B cell (primary cell): ENCODE data around the gene ANKRD50. TPM values are rescaled to one million over a fixed set of nuclear protein-coding genes. Genes with fewer than 3 reads are reported as not detected.

Source experiments
- ATAC-seq: fragments of 200-7000 bp; cut with Tn5 transposase; one replicate; pipeline ENCODE4 v1.10.0; 2021; ENCODE audit warnings: low read depth, mild to moderate bottlenecking, moderate number of reproducible peaks, moderate library complexity
- CTCF ChIA-PET: fragments of 350-600 bp; sonication (Branson Sonifier 250); formaldehyde crosslinking; loops from one replicate; lab custom pipeline; 2021; ENCODE audit warnings: antibody characterized with exemption, inconsistent platforms; lab: Charles Lee
- POLR2A ChIA-PET: fragments of 350-600 bp; sonication (Branson Sonifier 250); formaldehyde crosslinking; loops from one replicate; lab custom pipeline; 2021; ENCODE audit warnings: antibody characterized with exemption; lab: Charles Lee
- DNase-seq: peaks from one replicate; pipeline ENCODE4 v3.0.0; 2013
- H2AFZ ChIP-seq: 2 replicates; pipeline ENCODE4 v1.6.1; 2012; ENCODE audit warnings: mild to moderate bottlenecking, low read depth, low read length; ENCODE audit not compliant: insufficient read depth, poor library complexity, severe bottlenecking
- H3K27ac ChIP-seq, 2 donors: 1 replicate in 1 of 2; 2 replicates in 1 of 2; pipeline ENCODE4 v1.5.1; 2012 to 2013; ENCODE audit warnings: low read length in 2 of 2, mild to moderate bottlenecking in 2 of 2, moderate library complexity in 1 of 2
- H3K27me3 ChIP-seq, 4 experiments: fragments of 200-600 bp in 1 of 4; sonication (generic) in 1 of 4; replicated peaks in 1 of 4; 1 replicate in 2 of 4; 2 replicates in 2 of 4; pipeline versions ENCODE4 v1.6.1 to v1.7.0; 2013 to 2016; ENCODE audit warnings: low read length in 3 of 4, mild to moderate bottlenecking in 2 of 4, mixed read lengths in 1 of 4, moderate library complexity in 1 of 4; ENCODE audit not compliant: insufficient read depth in 4 of 4, control insufficient read depth in 3 of 4; ENCODE audit errors: control extremely low read depth in 1 of 4
- H3K36me3 ChIP-seq, 2 experiments: replicated peaks in 1 of 2; 1 replicate in 1 of 2; 2 replicates in 1 of 2; pipeline versions ENCODE4 v1.6.1 to v1.7.1; 2013; ENCODE audit warnings: low read length in 1 of 2; ENCODE audit not compliant: insufficient read depth in 2 of 2, control insufficient read depth in 1 of 2; ENCODE audit errors: control extremely low read depth in 1 of 2, extremely low read depth in 1 of 2
- H3K4me1 ChIP-seq, 2 donors: fragments of 200-600 bp in 1 of 2; sonication (generic) in 1 of 2; 1 replicate in 1 of 2; 2 replicates in 1 of 2; pipeline versions ENCODE4 v1.5.1 to v1.6.1; 2013 to 2017; ENCODE audit warnings: low read length in 2 of 2; ENCODE audit not compliant: control insufficient read depth in 2 of 2, insufficient read depth in 2 of 2
- H3K4me2 ChIP-seq: replicated peaks from 2 replicates; pipeline ENCODE3; 2012; ENCODE audit warnings: mild to moderate bottlenecking, low read depth, low read length; ENCODE audit not compliant: poor library complexity, severe bottlenecking
- H3K4me3 ChIP-seq, 5 experiments: fragments of 200-600 bp in 1 of 5; sonication (generic) in 1 of 5; 1 replicate in 3 of 5; 2 replicates in 2 of 5; pipeline versions ENCODE4 v1.5.1 to v1.7.0; 2011 to 2016; ENCODE audit warnings: low read length in 4 of 5, mild to moderate bottlenecking in 4 of 5, low read depth in 2 of 5, control low read depth in 1 of 5, moderate library complexity in 1 of 5; ENCODE audit not compliant: insufficient read depth in 1 of 5; ENCODE audit errors: control extremely low read depth in 1 of 5, extremely low read depth in 1 of 5
- H3K79me2 ChIP-seq: fragments of 200-600 bp; sonication (generic); one replicate; pipeline ENCODE4 v1.6.0; 2016; ENCODE audit warnings: low read length; ENCODE audit not compliant: control insufficient read depth, insufficient read depth
- H3K9ac ChIP-seq: fragments of 200-600 bp; sonication (generic); 2 replicates; pipeline ENCODE4 v1.6.1; 2017; ENCODE audit warnings: mild to moderate bottlenecking, low read length, moderate library complexity
- H3K9me3 ChIP-seq, 3 donors: one replicate each; pipeline versions ENCODE4 v1.6.1 to v1.7.1; 2013; ENCODE audit warnings: low read length in 2 of 3; ENCODE audit not compliant: control insufficient read depth in 2 of 3, insufficient read depth in 1 of 3; ENCODE audit errors: control extremely low read depth in 1 of 3
- H4K20me1 ChIP-seq: 2 replicates; pipeline ENCODE4 v1.6.0; 2012; ENCODE audit warnings: mild to moderate bottlenecking, low read length; ENCODE audit not compliant: insufficient read depth, control insufficient read depth, poor library complexity, severe bottlenecking
- H3K27ac Mint-ChIP-seq: one replicate; pipeline ENCODE4 v1.8.0; 2021; ENCODE audit warnings: mixed read lengths
- H3K27me3 Mint-ChIP-seq: one replicate; pipeline ENCODE4 v1.8.0; 2021; ENCODE audit warnings: mixed read lengths
- H3K4me1 Mint-ChIP-seq: one replicate; pipeline ENCODE4 v1.8.0; 2021; ENCODE audit warnings: mixed read lengths
- H3K4me3 Mint-ChIP-seq: one replicate; pipeline ENCODE4 v1.8.0; 2021; ENCODE audit warnings: mixed read lengths
- H3K9me3 Mint-ChIP-seq: one replicate; pipeline ENCODE4 v1.8.0; 2022; ENCODE audit warnings: mixed read lengths; ENCODE audit not compliant: insufficient read depth
- CTCF ChIP-seq: fragments of 200-600 bp; IDR thresholded peaks from one replicate; pipeline ENCODE4 v1.8.0; 2022; ENCODE audit warnings: antibody characterized with exemption, mild to moderate bottlenecking
- EZH2 ChIP-seq: IDR thresholded peaks from 2 replicates; pipeline ENCODE4 v1.6.1; 2012; ENCODE audit warnings: borderline replicate concordance, low read depth, mild to moderate bottlenecking, moderate library complexity, low read length; ENCODE audit not compliant: insufficient read depth, poor library complexity, severe bottlenecking
- WGBS: methylation state at CpG from one replicate; pipeline ENCODE4 v1.1.5; 2013; ENCODE audit warnings: missing lambda C conversion rate; ENCODE audit not compliant: insufficient coverage; 5-methylcytosine and 5-hydroxymethylcytosine counted together
- intact Hi-C: fragments of 100-400 bp; cut with micrococcal nuclease; formaldehyde crosslinking; loops from one replicate; pipeline ENCODE4 v1.10.0; 2022
- polyA plus RNA-seq: library from polyadenylated mRNA; depleted of rRNA; stranded (reverse); fragments of >200 nt; gene quantifications from 2 replicates; pipeline ENCODE4 v1.2.3, GENCODE V29; 2012
- total RNA-seq, 2 donors: library from RNA; stranded (reverse); fragments of 120-200 nt in 1 of 2; gene quantifications; 1 replicate in 1 of 2; 2 replicates in 1 of 2; pipeline versions ENCODE4 v1.2.3 to v1.2.4, GENCODE V29; 2013 to 2022

Gene ANKRD50
- total and polyA plus RNA-seq, 2 donors (not counting 1 experiment from before 2014, with no cell fraction given), result 0.18 to 0.47 TPM

GRCh38 chr4:124743711-124744110 lies 31.2 kb upstream of the ANKRD50 start:
- DNase-seq (no peak), ATAC-seq (no peak)
- intact Hi-C loops, result no loop called here
- ChIA-PET POLR2A (no interaction called here), CTCF (no interaction called here)
- Histone ChIP-seq H2AFZ (no peak overlapping the region), H3K9me3 (no peaks in the 10 kb centered on the region), H3K4me3 (no peak overlapping the region), H3K27ac (no peak overlapping the region), H3K4me2 (no peak overlapping the region), H3K9ac (no peak overlapping the region), H4K20me1 (no peaks in the 10 kb centered on the region), H3K36me3 (no peaks in the 10 kb centered on the region), H3K27me3 (no peaks in the 10 kb centered on the region), H3K4me1 (no peaks in the 10 kb centered on the region), H3K79me2 (no peaks in the 10 kb centered on the region)
- no peak for TF ChIP-seq CTCF
- TF ChIP-seq EZH2, result no peak
- no peaks in the 10 kb centered on the region for H3K27me3 Mint-ChIP-seq
- no peaks in the 10 kb centered on the region for H3K9me3 Mint-ChIP-seq
- no peak overlapping the region for H3K27ac Mint-ChIP-seq
- H3K4me1 Mint-ChIP-seq, result no peaks in the 10 kb centered on the region
- H3K4me3 Mint-ChIP-seq, result no peak overlapping the region
- 89% methylated on average over 5 of the region's 5 CpGs for WGBS

GRCh38 chr4:124740501-124740900 lies 28.0 kb upstream of the ANKRD50 start:
- H3K4me3 ChIP-seq, result no peak overlapping the region
- Mint-ChIP-seq H3K4me1 (no peaks in the 10 kb centered on the region), H3K27ac (no peak overlapping the region), H3K4me3 (no peak overlapping the region), H3K9me3 (no peaks in the 10 kb centered on the region), H3K27me3 (peaks cover 3% of the 10 kb centered on the region)
- no peak overlapping the region for H3K4me2 ChIP-seq
- H2AFZ ChIP-seq, result no peak overlapping the region
- H3K79me2 ChIP-seq, result no peaks in the 10 kb centered on the region
- H3K36me3 ChIP-seq, result no peaks in the 10 kb centered on the region
- ChIA-PET POLR2A (no interaction called here), CTCF (no interaction called here)
- no peak for TF ChIP-seq EZH2
- H3K4me1 ChIP-seq, result no peaks in the 10 kb centered on the region
- H3K9ac ChIP-seq, result no peak overlapping the region
- no CpG with 5 or more reads among the region's 1 CpG for WGBS
- no peaks in the 10 kb centered on the region for H3K9me3 ChIP-seq
- H4K20me1 ChIP-seq, result no peaks in the 10 kb centered on the region
- no peak overlapping the region for H3K27ac ChIP-seq
- intact Hi-C loops, result no loop called here
- no peaks in the 10 kb centered on the region for H3K27me3 ChIP-seq
- ATAC-seq (no peak), DNase-seq (no peak)
